D721Med (cell line): Measurements from ENCODE around the gene MAP3K20.
"Not testable (repeated sequence)": the region's sequence is repeated elsewhere in the genome, so short reads cannot be mapped to it uniquely, and the experiment has no call there.

Experiments
- DNase-seq: peaks from one replicate; pipeline ENCODE4 v3.0.0; 2011; ENCODE audit warnings: low spot score; ENCODE audit not compliant: insufficient read length
- FAIRE-seq: peaks from 2 replicates; lab custom pipeline; 2011; peaks lifted over from hg19 to GRCh38; lab: Jason Lieb, UNC
- CTCF ChIP-seq: IDR thresholded peaks from 2 replicates; pipeline ENCODE4 v1.5.1; 2012; ENCODE audit warnings: mild to moderate bottlenecking, control low read depth; ENCODE audit not compliant: insufficient read depth; ENCODE audit errors: missing control alignments

Gene MAP3K20

GRCh38 chr2:173300458-173300857 is 224.8 kb downstream of the MAP3K20 start:
- FAIRE-seq (no peak), DNase-seq (no peak)
- no peak for TF ChIP-seq CTCF

DNA sequence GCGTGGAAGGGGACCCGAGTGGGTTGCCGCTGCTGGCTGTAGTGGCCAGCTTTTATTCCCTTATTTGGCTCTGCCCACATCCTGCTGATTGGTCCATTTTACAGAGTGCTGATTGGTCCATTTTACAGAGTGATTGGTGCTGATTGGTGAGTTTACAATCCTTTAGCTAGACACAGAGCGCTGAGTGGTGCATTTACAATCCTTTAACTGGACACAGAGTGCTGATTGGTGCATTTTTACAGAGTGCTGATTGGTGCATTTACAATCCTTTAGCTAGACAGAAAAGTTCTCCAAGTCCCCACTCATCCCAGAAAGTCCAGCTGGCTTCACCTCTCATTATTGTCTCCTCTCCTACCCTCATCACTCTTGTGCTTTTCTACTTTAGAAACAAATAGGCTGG is 225.9 kb downstream of the MAP3K20 start:
- FAIRE-seq, DNase-seq: not testable (repeated sequence)

- TF ChIP-seq CTCF, result no peak
- FAIRE-seq, result no peak
- DNase-seq, result no peak
Measured at GRCh38 chr2:173305303-173305702, 229.7 kb downstream of the MAP3K20 start.

- no peak for TF ChIP-seq CTCF
- FAIRE-seq (no peak), DNase-seq (no peak)
Measured at GRCh38 chr2:173307293-173307692, 231.6 kb downstream of the MAP3K20 start.

DNA sequence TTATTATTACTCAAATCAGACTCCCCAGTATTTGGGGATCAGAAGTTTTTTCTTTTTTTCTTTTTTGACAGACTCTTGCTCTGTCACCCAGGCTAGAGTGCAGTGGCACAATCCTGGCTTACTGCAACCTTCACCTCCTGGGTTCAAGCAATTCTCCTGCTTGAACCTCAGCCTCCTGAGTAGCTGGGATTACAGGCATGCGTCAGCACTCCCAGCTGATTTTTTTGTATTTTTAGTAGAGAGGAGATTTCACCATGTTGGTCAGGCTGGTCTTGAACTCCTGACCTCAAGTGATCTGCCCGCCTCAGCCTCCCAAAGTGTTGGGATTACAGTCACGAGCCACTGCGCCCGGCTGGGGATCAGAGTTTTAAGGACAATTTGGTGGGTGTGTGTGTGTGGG is 233.7 kb downstream of the MAP3K20 start:
- not testable (repeated sequence) for DNase-seq, FAIRE-seq

- no peak for DNase-seq
- no peak for FAIRE-seq
- TF ChIP-seq CTCF, result no peak
Measured at GRCh38 chr2:173311844-173312606, 236.4 kb downstream of the MAP3K20 start.
